Activated CD4-positive, alpha-beta T cell treated with anti-CD3 and anti-CD28 coated beads for 36 hours (primary cell): ENCODE results near the gene RSAD1. TPM values are rescaled to one million over a fixed set of nuclear protein-coding genes. Genes with fewer than 3 reads are reported as not detected.

Experiments
- ATAC-seq: fragments of 200-7000 bp; cut with Tn5 transposase; one replicate; pipeline ENCODE4 v1.10.0; 2021; ENCODE audit warnings: mild to moderate bottlenecking, moderate library complexity
- CTCF ChIA-PET: fragments of 350-600 bp; sonication (Branson Sonifier 250); formaldehyde crosslinking; loops from one replicate; lab custom pipeline; 2021; ENCODE audit warnings: antibody characterized with exemption; lab: Charles Lee
- POLR2A ChIA-PET: fragments of 350-600 bp; sonication (Branson Sonifier 250); formaldehyde crosslinking; loops from one replicate; lab custom pipeline; 2021; ENCODE audit warnings: antibody characterized with exemption, inconsistent platforms; lab: Charles Lee
- DNase-seq: peaks from one replicate; pipeline ENCODE4 v3.0.0-alpha.2; 2020
- H3K27ac Mint-ChIP-seq: one replicate; pipeline ENCODE4 v1.8.0; 2021; ENCODE audit warnings: mixed read lengths
- H3K27me3 Mint-ChIP-seq: one replicate; pipeline ENCODE4 v1.8.0; 2021; ENCODE audit warnings: mixed read lengths
- H3K36me3 Mint-ChIP-seq: one replicate; pipeline ENCODE4 v1.8.0; 2021; ENCODE audit warnings: low read depth, mixed read lengths
- H3K4me1 Mint-ChIP-seq: one replicate; pipeline ENCODE4 v1.8.0; 2021; ENCODE audit warnings: mixed read lengths
- H3K4me3 Mint-ChIP-seq: one replicate; pipeline ENCODE4 v1.8.0; 2021; ENCODE audit warnings: mild to moderate bottlenecking, moderate library complexity, mixed read lengths
- H3K9me3 Mint-ChIP-seq: one replicate; pipeline ENCODE4 v1.8.0; 2021; ENCODE audit warnings: low read depth, mixed read lengths
- intact Hi-C, 2 experiments: fragments of 100-400 bp; cut with DNase I in 1 of 2; cut with micrococcal nuclease in 1 of 2; formaldehyde crosslinking; loops; one replicate each; pipeline versions ENCODE4 v1.14.2 to v1.15.1; 2022 to 2024; cut with DNase I, micrococcal nuclease
- total RNA-seq, 2 experiments: library from RNA; stranded (reverse); gene quantifications; one replicate each; pipeline ENCODE4 v1.2.3, GENCODE V29; 2021

RSAD1 gene
- total RNA-seq, 2 experiments from 2014 or later = 21.5 to 29.0 TPM

DNA sequence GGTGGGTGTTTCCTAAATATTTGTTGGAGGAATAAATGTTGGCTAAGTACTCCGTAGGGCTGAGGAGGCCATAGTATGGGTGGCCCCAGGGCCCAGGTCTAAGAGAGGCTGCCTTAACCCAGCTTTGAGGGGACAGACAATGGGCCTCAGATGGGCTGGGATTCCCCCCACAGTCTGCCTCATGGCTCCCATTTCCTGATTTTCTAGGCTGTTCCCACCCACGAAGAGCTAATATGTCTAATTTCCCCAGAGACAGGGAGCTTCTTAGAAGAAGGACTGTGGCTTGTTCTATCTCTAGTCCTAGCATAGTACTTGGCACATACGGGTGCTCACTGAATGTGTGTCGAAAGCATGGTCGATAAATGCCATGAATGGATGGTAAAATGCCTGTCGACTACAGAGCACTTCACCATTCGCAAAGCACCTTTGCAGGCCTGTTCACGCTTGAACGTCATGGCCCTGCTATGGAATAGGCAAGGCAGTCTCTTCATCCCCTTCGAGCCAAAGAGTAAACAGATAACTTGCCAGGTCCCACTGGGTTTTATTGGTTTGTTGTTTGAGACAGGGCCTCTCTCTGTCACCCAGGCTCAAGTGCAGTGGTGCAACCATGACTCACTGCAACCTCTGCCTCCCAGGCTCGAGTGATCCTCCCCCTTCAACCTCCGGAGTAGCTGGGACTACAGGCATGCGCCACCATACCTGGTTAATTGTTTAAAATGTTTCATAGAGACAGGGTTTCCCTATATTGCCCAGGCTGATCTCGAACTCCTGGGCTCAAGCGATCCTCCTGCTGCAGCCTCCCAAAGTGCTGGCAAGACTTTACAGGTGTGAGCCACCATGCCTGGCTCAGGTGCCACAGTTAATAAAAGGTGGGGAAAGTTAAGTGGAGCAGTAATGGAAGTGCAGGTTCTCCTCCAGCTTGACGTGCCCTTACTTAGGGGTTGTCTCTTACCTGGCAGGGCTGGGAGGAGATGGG is 19.7 kb upstream of the RSAD1 start:
- no peak overlapping the region for H3K27ac Mint-ChIP-seq
- CTCF ChIA-PET = interaction anchor here (0.6 to 1.1 kb wide), 2 partner anchors 21 to 173 kb away, joined by 3 to 4 read pairs; no protein-coding TSS in a partner anchor
- ATAC-seq = no peak

DNA sequence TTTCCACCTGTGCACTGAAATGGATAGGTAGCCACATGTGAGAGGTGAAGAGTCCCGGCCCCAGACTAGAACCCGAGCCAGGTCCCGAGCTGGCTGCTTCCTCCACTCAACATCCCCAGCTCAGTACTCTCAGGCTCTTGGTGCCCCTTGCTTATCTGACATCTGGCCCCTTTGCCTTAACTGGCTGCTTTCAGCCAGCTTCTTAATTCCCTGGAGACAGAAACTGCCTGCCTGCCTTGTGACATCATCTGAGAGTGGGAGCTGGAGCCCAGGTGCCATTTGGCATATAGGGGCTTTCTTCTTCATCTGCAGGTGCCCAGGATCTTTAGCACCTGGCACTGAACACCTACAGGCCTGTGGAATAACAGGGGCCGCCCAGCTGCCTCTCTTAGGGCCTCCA is 18.9 kb upstream of the RSAD1 start:
- ChIA-PET POLR2A (no interaction called here), CTCF (interaction anchor here (0.6 kb wide), 1 partner anchor 173 kb away, joined by 4 read pairs; no protein-coding TSS in a partner anchor)
- Mint-ChIP-seq H3K4me3 (no peak overlapping the region), H3K27ac (no peak overlapping the region), H3K36me3 (no peaks in the 10 kb centered on the region), H3K4me1 (no peaks in the 10 kb centered on the region), H3K27me3 (no peaks in the 10 kb centered on the region), H3K9me3 (no peaks in the 10 kb centered on the region)
- intact Hi-C loops = no loop called here
- ATAC-seq (no peak), DNase-seq (no peak)

More for the DNA sequence above, 19.7 kb upstream of the RSAD1 start:
- no peaks in the 10 kb centered on the region for H3K9me3 Mint-ChIP-seq
- no peaks in the 10 kb centered on the region for H3K36me3 Mint-ChIP-seq
- no peaks in the 10 kb centered on the region for H3K4me1 Mint-ChIP-seq
- POLR2A ChIA-PET = no interaction called here
- intact Hi-C loops = no loop called here
- no peaks in the 10 kb centered on the region for H3K27me3 Mint-ChIP-seq
- no peak overlapping the region for H3K4me3 Mint-ChIP-seq
- no peak for DNase-seq

DNA sequence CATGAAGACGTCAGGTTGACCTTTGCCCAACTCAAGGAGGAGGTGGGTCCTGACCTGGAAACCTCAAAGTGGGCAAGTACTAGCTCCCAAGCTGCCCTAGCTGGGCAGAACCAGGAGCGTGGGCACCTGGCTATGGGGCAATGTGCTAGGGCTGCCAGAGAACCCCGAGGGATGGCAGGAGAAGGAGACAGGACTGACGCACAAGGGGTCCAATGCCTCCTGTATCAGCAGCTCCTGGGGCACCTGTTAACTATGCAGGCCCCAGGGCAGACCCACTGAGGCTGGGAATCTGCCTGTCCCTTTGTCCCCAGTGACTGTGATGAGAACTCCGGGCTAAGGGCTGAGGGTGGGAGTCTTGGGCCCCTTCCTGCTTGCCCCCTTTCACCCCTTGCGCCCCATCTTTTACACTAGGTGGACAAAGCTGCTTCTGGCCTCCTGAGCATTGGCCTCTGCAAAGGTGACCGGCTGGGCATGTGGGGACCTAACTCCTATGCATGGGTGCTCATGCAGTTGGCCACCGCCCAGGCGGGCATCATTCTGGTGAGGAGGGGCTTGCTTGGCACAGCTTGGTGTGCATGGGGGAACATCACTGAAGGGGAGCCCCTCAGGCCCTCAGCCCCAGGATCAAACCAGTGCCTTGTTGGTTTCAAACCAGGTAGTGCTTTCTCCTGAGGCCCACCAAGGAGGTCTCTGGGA is 17.7 kb upstream of the RSAD1 start:
- Mint-ChIP-seq H3K27me3 (no peaks in the 10 kb centered on the region), H3K27ac (no peak overlapping the region), H3K36me3 (no peaks in the 10 kb centered on the region), H3K9me3 (no peaks in the 10 kb centered on the region), H3K4me1 (no peaks in the 10 kb centered on the region), H3K4me3 (no peak overlapping the region)
- ChIA-PET CTCF (interaction anchor here (0.8 kb wide), 1 partner anchor 79 kb away, joined by 3 read pairs; no protein-coding TSS in a partner anchor), POLR2A (no interaction called here)
- ATAC-seq (no peak), DNase-seq (no peak)
- intact Hi-C loops = no loop called here

DNA sequence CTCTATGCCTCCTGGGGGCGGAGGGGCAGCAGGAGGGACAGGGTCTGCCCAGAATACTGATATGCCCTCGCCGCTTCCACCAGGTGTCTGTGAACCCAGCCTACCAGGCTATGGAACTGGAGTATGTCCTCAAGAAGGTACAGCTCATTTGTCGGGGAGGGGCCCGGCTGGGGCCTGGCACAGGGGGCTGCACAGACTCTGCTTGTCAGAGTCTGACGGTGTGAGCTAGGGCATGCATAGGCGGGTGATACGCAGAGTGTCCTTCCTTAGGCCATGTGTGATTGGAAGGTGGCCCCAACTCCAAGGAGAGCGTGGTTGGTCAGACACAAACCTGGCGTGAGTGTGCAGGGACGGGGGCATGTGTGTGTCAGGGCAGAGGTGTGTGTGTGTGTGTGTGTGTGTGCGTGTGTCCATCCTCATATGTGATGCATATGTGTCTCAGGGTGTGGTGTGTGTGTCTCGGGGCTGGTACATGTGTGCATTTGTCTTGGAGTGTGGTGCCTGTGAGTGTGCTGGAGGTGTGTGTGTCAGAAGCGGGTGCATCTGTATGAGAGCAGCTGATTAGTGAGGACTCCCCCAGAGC is 17.0 kb upstream of the RSAD1 start:
- ATAC-seq (no peak), DNase-seq (no peak)
- Mint-ChIP-seq H3K27ac (no peak overlapping the region), H3K4me3 (no peak overlapping the region), H3K9me3 (no peaks in the 10 kb centered on the region), H3K27me3 (no peaks in the 10 kb centered on the region), H3K4me1 (no peaks in the 10 kb centered on the region), H3K36me3 (no peaks in the 10 kb centered on the region)
- intact Hi-C loops = no loop called here
- ChIA-PET POLR2A (no interaction called here), CTCF (no interaction called here)

DNA sequence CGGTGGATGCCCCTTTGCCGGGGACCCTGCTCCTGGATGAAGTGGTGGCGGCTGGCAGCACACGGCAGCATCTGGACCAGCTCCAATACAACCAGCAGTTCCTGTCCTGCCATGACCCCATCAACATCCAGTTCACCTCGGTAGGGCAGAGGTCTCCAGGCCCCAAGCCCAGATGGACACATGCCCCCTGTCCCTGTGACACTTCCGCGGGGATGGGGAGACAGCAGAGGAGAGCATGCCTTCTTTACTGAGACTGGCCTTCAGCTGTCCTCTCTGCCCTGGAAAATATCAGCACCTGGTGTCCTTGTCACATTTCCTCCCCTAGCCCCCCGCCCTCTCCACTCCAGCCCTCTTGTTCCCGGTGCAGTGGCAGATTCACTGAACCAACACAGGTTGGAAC is 16.2 kb upstream of the RSAD1 start:
- no peak overlapping the region for H3K4me3 Mint-ChIP-seq
- H3K27ac Mint-ChIP-seq = no peak overlapping the region
- no peaks in the 10 kb centered on the region for H3K9me3 Mint-ChIP-seq
- no peaks in the 10 kb centered on the region for H3K36me3 Mint-ChIP-seq
- DNase-seq (no peak), ATAC-seq (no peak)
- H3K27me3 Mint-ChIP-seq = peaks cover under 1% of the 10 kb centered on the region
- ChIA-PET CTCF (no interaction called here), POLR2A (interaction anchor here (0.5 kb wide), 1 partner anchor 11 kb away, joined by 3 read pairs; no protein-coding TSS in a partner anchor)
- intact Hi-C loops = no loop called here
- no peaks in the 10 kb centered on the region for H3K4me1 Mint-ChIP-seq

DNA sequence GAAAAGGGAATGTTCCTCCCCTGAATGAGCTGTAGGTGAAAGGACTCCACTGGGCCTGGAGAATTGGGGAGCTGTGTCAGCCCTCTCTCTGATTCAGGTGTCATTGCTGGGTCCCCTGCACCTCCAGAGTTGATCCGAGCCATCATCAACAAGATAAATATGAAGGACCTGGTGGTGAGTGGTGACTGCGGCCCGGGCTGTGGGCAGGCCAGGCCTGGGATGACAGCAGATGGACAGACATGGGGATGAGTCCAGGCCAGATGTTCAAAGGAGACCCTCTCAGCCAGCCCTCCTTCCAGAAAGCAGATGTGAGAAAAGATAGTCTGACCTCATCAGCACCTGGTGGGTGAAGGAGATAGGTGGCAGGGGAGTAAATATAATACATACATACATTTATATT is 14.5 kb upstream of the RSAD1 start:
- DNase-seq (no peak), ATAC-seq (no peak)
- Mint-ChIP-seq H3K4me1 (peaks cover 2% of the 10 kb centered on the region), H3K4me3 (no peak overlapping the region), H3K27ac (no peak overlapping the region), H3K27me3 (peaks cover 10% of the 10 kb centered on the region), H3K36me3 (no peaks in the 10 kb centered on the region), H3K9me3 (no peaks in the 10 kb centered on the region)
- ChIA-PET POLR2A (no interaction called here), CTCF (no interaction called here)
- intact Hi-C loops = no loop called here

DNA sequence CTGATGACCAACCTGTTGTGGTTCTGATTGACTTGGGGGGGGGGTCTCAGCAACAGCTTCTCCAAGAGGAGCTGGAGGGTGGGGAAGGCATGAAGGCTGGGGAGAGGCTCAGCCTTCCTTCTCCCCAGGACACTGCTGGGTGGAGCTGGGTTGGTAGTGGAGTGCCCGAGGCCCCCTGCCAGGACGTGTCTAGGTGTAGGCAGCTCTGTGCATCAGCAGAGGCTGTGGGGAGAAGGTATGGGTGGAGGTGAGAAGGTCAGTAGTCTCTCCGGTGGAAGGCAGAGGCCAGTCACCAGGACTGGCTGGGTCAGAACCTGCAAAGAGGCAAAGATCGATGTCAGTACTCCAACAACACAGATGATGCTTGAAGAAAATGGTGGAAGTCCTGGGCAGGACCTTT is 13.9 kb upstream of the RSAD1 start:
- no peak for ATAC-seq
- Mint-ChIP-seq H3K27me3 (peaks cover 10% of the 10 kb centered on the region), H3K9me3 (no peaks in the 10 kb centered on the region), H3K4me3 (no peak overlapping the region), H3K4me1 (peaks cover 2% of the 10 kb centered on the region), H3K27ac (no peak overlapping the region), H3K36me3 (no peaks in the 10 kb centered on the region)
- no peak for DNase-seq
- intact Hi-C loops = no loop called here
- ChIA-PET POLR2A (no interaction called here), CTCF (interaction anchor here (0.8 kb wide), 1 partner anchor 103 kb away, joined by 4 read pairs; no protein-coding TSS in a partner anchor)

DNA sequence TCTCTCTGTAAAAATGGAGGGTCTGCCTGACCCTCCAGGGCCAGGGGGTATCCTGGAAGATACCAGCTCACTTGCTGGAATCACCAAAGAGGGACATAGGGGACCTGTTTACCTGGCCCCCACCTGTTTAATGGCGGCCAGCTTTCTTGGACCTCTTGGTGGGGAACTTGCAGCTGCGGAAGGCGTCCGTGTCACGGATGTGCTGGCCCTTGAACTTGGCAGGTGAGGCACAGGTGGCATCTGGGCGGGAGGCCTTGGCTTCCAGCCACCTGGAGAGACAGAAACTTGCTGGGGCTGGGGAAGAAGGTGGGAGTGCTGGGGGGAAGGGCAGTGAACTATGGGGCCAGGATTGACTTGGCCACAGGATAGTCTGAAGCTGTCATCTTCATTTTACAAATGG is 13.5 kb upstream of the RSAD1 start:
- peaks cover 10% of the 10 kb centered on the region for H3K27me3 Mint-ChIP-seq
- ChIA-PET CTCF (interaction anchor here (0.8 kb wide), 1 partner anchor 103 kb away, joined by 4 read pairs; no protein-coding TSS in a partner anchor), POLR2A (no interaction called here)
- ATAC-seq = no peak
- intact Hi-C loops = no loop called here
- H3K4me3 Mint-ChIP-seq = no peak overlapping the region
- no peak for DNase-seq
- H3K36me3 Mint-ChIP-seq = no peaks in the 10 kb centered on the region
- no peaks in the 10 kb centered on the region for H3K9me3 Mint-ChIP-seq
- H3K4me1 Mint-ChIP-seq = peaks cover 2% of the 10 kb centered on the region
- H3K27ac Mint-ChIP-seq = no peak overlapping the region

DNA sequence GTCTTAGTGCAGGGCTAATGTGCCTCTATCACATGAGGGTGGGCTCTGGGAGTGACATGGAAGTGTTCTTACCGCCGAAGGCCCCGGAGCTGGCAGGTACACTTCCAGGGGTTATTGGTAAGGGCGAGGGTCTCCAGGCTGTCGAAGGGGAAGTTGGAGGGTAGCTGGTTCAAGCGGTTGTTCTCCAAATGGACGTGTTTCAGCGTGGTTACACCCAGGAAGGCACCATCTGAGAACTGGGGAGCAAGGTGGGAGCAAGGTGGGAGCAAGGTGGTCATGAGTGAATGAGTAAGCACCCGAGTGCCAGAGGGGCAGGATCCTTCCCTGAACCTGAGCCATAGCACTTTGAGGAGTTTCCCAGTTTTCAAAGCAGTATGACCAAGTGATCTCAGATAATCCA is 13.0 kb upstream of the RSAD1 start:
- no peaks in the 10 kb centered on the region for H3K9me3 Mint-ChIP-seq
- intact Hi-C loops = no loop called here
- H3K27me3 Mint-ChIP-seq = peaks cover 12% of the 10 kb centered on the region
- POLR2A ChIA-PET = interaction anchor here (0.5 kb wide), 1 partner anchor 154 kb away, joined by 5 read pairs; no protein-coding TSS in a partner anchor
- peaks cover 2% of the 10 kb centered on the region for H3K4me1 Mint-ChIP-seq
- no peaks in the 10 kb centered on the region for H3K36me3 Mint-ChIP-seq
- CTCF ChIA-PET = interaction anchor here (0.8 to 1.0 kb wide), 2 partner anchors 10 to 104 kb away, joined by 3 to 4 read pairs; no protein-coding TSS in a partner anchor
- DNase-seq (no peak), ATAC-seq (no peak)
- H3K4me3 Mint-ChIP-seq = no peak overlapping the region
- no peak overlapping the region for H3K27ac Mint-ChIP-seq

DNA sequence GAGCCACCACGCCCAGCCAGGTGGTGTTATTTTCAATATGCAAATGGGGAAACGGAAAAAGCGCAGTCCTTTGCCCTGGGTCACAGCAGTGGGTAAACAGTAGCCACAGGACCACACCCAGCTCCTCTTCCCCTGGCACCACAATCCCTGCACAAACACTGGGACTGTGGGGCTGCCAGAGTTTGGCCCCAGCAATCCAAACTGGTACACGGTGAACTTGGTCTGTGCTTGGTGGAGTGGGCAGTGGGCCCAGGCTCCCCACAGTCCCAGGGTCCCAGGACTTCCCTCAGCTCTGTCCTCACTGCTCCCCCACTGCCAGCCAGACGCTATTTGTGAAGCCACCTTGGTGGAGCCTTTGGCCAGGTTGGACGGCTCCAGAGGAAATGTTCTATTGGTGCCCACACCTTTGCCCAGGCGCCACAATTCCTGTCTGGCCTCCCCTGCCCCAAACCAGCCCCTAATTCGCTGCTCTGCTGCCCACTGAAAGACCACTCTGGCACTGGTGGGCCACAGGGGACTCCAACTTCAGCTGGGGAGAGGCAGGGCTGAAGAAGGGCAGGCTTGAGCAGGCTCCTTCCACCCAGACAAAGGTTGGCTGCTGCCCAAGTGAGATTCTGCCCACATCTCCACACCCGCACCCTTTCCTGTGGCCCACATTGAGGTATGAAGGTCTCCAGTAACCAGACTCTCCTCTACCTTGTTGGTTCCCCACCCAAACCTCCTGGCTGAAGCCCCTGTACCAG is 12.1 kb upstream of the RSAD1 start:
- H3K27me3 Mint-ChIP-seq = peaks cover 12% of the 10 kb centered on the region
- no peak overlapping the region for H3K4me3 Mint-ChIP-seq

More for the DNA sequence above, 12.1 kb upstream of the RSAD1 start:
- ATAC-seq (no peak), DNase-seq (no peak)
- intact Hi-C loops = no loop called here
- Mint-ChIP-seq H3K27ac (no peak overlapping the region), H3K9me3 (no peaks in the 10 kb centered on the region), H3K36me3 (no peaks in the 10 kb centered on the region), H3K4me1 (peaks cover 2% of the 10 kb centered on the region)
- ChIA-PET POLR2A (interaction anchor here (0.5 kb wide), 1 partner anchor 153 kb away, joined by 5 read pairs; no protein-coding TSS in a partner anchor), CTCF (interaction anchor here (0.6 to 1.0 kb wide), 3 partner anchors 9 to 13 kb away, joined by 3 to 5 read pairs (median 3); partner anchors contain the start of gene RSAD1)
